Colon (tissue), 2 donors: Measurements from ENCODE around the gene PSMD10.
A peak's percentile ranks its signal among the peaks of the same experiment; 100 is the strongest.

Experiments used
- FAIRE-seq: peaks from 2 replicates; lab custom pipeline; 2012; peaks lifted over from hg19 to GRCh38; lab: Jason Lieb, UNC
- donor health status: control.
- donor health status: control.

Gene PSMD10

GRCh38 chrX:108071578-108071977, 19.8 kb downstream of the PSMD10 start:
- FAIRE-seq, result no peak

- FAIRE-seq, result no peak
Observed at GRCh38 chrX:108070891-108071290, 20.5 kb downstream of the PSMD10 start.

DNA sequence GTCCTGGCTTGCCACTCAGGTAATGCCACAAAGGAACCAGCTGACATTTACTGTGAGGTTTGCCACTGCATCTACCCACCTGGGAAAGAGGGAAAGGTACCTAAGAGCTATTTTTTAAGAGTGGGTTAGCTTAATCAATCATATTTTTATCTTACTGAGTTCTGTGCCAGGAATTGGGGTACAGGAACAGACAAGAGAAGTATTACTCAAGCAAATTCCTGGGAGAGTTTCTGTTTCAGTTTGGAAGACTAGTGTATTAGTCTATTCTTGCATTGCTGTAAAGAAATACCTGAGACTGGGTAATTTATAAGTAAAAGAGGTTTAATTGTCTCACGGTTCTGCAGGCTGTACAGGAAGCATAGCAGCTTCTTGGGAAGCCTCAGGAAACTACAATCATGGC, 23.2 kb downstream of the PSMD10 start:
- FAIRE-seq, result no peak

GRCh38 chrX:108064613-108065012, 26.7 kb downstream of the PSMD10 start:
- no peak for FAIRE-seq

- FAIRE-seq, result no peak
Observed at GRCh38 chrX:108064001-108064400, 27.3 kb downstream of the PSMD10 start.

- FAIRE-seq, result no peak
Observed at GRCh38 chrX:108059801-108060200, 31.5 kb downstream of the PSMD10 start.

GRCh38 chrX:108055546-108055945, 35.8 kb downstream of the PSMD10 start:
- no peak for FAIRE-seq

DNA sequence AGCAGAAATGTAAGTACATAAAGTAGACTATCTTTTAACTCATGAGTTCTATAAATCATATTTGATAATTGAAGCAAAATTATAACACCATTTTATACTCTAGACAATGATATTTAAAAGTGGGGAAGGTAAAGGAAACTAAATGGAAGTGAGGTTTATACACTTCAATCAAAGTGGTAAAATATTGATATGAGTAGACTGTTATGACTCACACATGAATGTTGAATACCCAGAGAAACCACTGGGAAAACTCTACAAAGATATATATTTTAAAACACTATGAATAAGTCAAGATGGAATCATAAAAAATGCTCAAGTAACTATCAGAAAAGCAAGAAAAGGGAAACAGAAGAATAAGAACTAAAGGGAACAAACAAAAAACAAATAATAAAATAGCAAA, 38.1 kb downstream of the PSMD10 start:
- peak; percentile 90 for FAIRE-seq

- FAIRE-seq, result no peak
Observed at GRCh38 chrX:108049649-108050048, 41.7 kb downstream of the PSMD10 start.

DNA sequence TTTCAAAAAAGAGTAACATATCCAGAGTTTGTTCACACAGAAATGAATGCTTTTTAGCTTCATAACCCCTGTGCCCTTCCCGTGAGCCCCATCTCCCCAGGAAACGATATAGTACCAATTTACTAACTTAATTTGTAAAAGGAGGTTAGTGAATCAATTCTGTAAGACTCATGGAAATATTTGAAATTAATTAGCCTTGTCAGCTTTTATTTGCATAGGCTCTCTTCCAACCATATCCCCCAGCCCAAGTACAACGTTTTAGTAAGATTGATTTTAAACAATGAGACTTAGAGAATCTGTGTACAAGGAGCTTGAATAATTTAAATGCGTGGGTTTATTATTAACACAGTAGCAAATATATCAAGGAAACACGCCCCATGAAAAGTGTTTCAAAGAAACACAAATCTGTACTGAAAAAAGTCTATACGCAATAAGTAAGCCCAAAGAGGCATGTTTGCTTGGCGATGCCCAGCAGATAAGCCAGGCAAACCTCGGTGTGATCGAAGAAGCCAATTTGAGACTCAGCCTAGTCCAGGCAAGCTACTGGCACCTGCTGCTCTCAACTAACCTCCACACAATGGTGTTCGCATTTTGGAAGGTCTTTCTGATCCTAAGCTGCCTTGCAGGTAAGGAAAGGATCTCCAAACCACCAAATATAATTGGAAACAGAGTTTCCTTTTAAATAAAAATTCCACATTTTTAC, 46.6 kb downstream of the PSMD10 start, which contains the start of gene VSIG1:
Gene VSIG1 (plus strand): TSS at position 512 of the 703 bp plus-strand sequence. CDS start 66 bp downstream, at position 578.
- FAIRE-seq, result no peak

GRCh38 chrX:108036298-108036973, 54.9 kb downstream of the PSMD10 start:
- peak; percentile 93 for FAIRE-seq

DNA sequence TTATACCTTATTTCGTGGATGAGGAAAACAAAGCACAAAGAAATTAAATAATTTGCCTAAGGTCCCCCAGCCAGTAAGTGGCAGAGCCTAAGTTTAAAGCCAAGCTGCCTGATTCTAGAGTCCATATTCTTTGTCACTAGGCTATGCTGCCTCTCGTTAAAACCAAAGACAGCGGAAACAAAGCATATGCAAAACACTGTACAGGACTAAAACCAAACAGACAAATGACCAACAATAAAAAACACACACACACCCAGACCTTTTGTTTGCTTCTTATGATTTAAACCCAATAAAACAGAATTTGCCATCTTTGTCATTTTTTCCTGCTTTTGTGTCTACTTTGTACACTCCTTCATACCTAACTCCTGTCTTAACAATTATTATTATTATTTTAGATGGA, 56.6 kb downstream of the PSMD10 start:
- peak; percentile 64 for FAIRE-seq
